AG09309 (cell line): ENCODE measurements around the gene CNFN.

Experiments
- DNase-seq: peaks from one replicate; pipeline ENCODE4 v3.0.0-alpha.2; 2010; ENCODE audit warnings: low read depth
- H3K4me3 ChIP-seq: 2 replicates; pipeline ENCODE4 v1.5.1; 2011; ENCODE audit warnings: mild to moderate bottlenecking, low read depth, low read length, moderate library complexity; ENCODE audit not compliant: control insufficient read depth
- CTCF ChIP-seq: IDR thresholded peaks from 2 replicates; pipeline ENCODE4 v1.5.1; 2011; ENCODE audit warnings: mild to moderate bottlenecking, low read depth, low read length, inconsistent platforms; ENCODE audit not compliant: insufficient read depth, control insufficient read depth; ENCODE audit errors: missing control alignments

CNFN gene

GRCh38 chr19:42422092-42422900 lies 32.2 kb upstream of the CNFN start:
- TF ChIP-seq CTCF, result no peak
- peak overlapping the region; percentile 56 for H3K4me3 ChIP-seq
- no peak for DNase-seq

GRCh38 chr19:42421591-42422031 lies 31.5 kb upstream of the CNFN start:
- no peak overlapping the region for H3K4me3 ChIP-seq
- TF ChIP-seq CTCF, result no peak
- no peak for DNase-seq

GRCh38 chr19:42421101-42421500 lies 31.0 kb upstream of the CNFN start:
- H3K4me3 ChIP-seq, result no peak overlapping the region

GRCh38 chr19:42420055-42420544 lies 30.0 kb upstream of the CNFN start:
- peak; percentile 65 for TF ChIP-seq CTCF
- H3K4me3 ChIP-seq, result no peak overlapping the region
- DNase-seq, result no peak

More at GRCh38 chr19:42421101-42421500, 31.0 kb upstream of the CNFN start:
- TF ChIP-seq CTCF, result no peak
- DNase-seq, result no peak

GRCh38 chr19:42419309-42419708 lies 29.2 kb upstream of the CNFN start:
- no peak for DNase-seq
- no peak for TF ChIP-seq CTCF
- no peak overlapping the region for H3K4me3 ChIP-seq

GRCh38 chr19:42412661-42413076 lies 22.6 kb upstream of the CNFN start:
- TF ChIP-seq CTCF, result no peak
- H3K4me3 ChIP-seq, result no peak overlapping the region
- DNase-seq, result no peak
